SK-N-SH treated with all-trans-retinoic acid at 6 μM for 48 hours (cell line): ENCODE data around the gene SCD5.

Experiments used
- ATAC-seq: fragments of 200-7000 bp; cut with Tn5 transposase; 3 replicates; pipeline ENCODE4 v1.9.1; 2020; ENCODE audit warnings: mild to moderate bottlenecking, moderate library complexity
- BACH2 ChIP-seq: fragments of 250-450 bp; sonication (Bioruptor Pico); IDR thresholded peaks from 2 replicates; pipeline ENCODE4 v1.9.0; 2021; ENCODE audit warnings: mild to moderate bottlenecking, borderline replicate concordance
- CSDC2 ChIP-seq: fragments of 250-450 bp; sonication (Bioruptor Pico); IDR thresholded peaks from 2 replicates; pipeline ENCODE4 v1.5.0; 2020; ENCODE audit warnings: mild to moderate bottlenecking, moderate library complexity
- GLIS3 ChIP-seq: fragments of 250-450 bp; sonication (Bioruptor Pico); IDR thresholded peaks from 2 replicates; pipeline ENCODE4 v1.5.0; 2020; ENCODE audit warnings: mild to moderate bottlenecking, moderate library complexity
- OSR1 ChIP-seq: fragments of 250-450 bp; sonication (Bioruptor Pico); IDR thresholded peaks from 2 replicates; pipeline ENCODE4 v1.8.0; 2022; ENCODE audit warnings: moderate library complexity, mild to moderate bottlenecking, inconsistent platforms
- PPARA ChIP-seq: fragments of 250-450 bp; sonication (Bioruptor Pico); IDR thresholded peaks from 2 replicates; pipeline ENCODE4 v1.5.0; 2020; ENCODE audit warnings: mild to moderate bottlenecking, borderline replicate concordance
- TCF4 ChIP-seq: fragments of 250-450 bp; sonication (Bioruptor Pico); IDR thresholded peaks from 2 replicates; pipeline ENCODE4 v1.8.0; 2021; ENCODE audit warnings: mild to moderate bottlenecking, moderate library complexity, borderline replicate concordance
- ZC3H10 ChIP-seq: fragments of 250-450 bp; sonication (Bioruptor Pico); IDR thresholded peaks from 2 replicates; pipeline ENCODE4 v1.5.1; 2021; ENCODE audit warnings: mild to moderate bottlenecking, moderate library complexity
- ZFP3 ChIP-seq: fragments of 250-450 bp; sonication (Bioruptor Pico); IDR thresholded peaks from 2 replicates; pipeline ENCODE4 v1.5.0; 2020; ENCODE audit warnings: mild to moderate bottlenecking, moderate library complexity
- ZNF565 ChIP-seq: fragments of 450-650 bp; formaldehyde crosslinking; conservative IDR thresholded peaks from 2 replicates; pipeline ENCODE4 v1.5.0; 2020; ENCODE audit warnings: low read depth, mild to moderate bottlenecking, moderate library complexity
- ZNF70 ChIP-seq: fragments of 450-650 bp; formaldehyde crosslinking; IDR thresholded peaks from 2 replicates; pipeline ENCODE4 v1.5.0; 2020; ENCODE audit warnings: mild to moderate bottlenecking, moderate library complexity
- ZNF8 ChIP-seq: fragments of 450-650 bp; formaldehyde crosslinking; IDR thresholded peaks from 2 replicates; pipeline ENCODE4 v1.5.0; 2020; ENCODE audit warnings: mild to moderate bottlenecking, moderate library complexity
- TF ChIP-seq, protein P1 (sequence below): fragments of 250-450 bp; sonication (Bioruptor Pico); IDR thresholded peaks from 2 replicates; pipeline ENCODE4 v1.8.0; 2020; ENCODE audit warnings: mild to moderate bottlenecking, moderate library complexity, borderline replicate concordance
- TF ChIP-seq, protein P2 (sequence below): fragments of 250-450 bp; sonication (Bioruptor Pico); IDR thresholded peaks from 2 replicates; pipeline ENCODE4 v1.5.1; 2020; ENCODE audit warnings: low read depth, mild to moderate bottlenecking, moderate library complexity
- TF ChIP-seq, protein P3 (sequence below): fragments of 250-450 bp; sonication (Bioruptor Pico); IDR thresholded peaks from 2 replicates; pipeline ENCODE4 v1.5.0; 2020; ENCODE audit warnings: mild to moderate bottlenecking, moderate library complexity
- TF ChIP-seq, protein P4 (sequence below): fragments of 250-450 bp; sonication (Bioruptor Pico); IDR thresholded peaks from 2 replicates; pipeline ENCODE4 v1.5.1; 2021; ENCODE audit warnings: mild to moderate bottlenecking, moderate library complexity
- TF ChIP-seq, protein P5 (sequence below): fragments of 250-450 bp; sonication (Bioruptor Pico); IDR thresholded peaks from 2 replicates; pipeline ENCODE4 v1.8.0; 2021; ENCODE audit warnings: low read depth, mild to moderate bottlenecking, moderate library complexity, borderline replicate concordance

SCD5 gene

DNA sequence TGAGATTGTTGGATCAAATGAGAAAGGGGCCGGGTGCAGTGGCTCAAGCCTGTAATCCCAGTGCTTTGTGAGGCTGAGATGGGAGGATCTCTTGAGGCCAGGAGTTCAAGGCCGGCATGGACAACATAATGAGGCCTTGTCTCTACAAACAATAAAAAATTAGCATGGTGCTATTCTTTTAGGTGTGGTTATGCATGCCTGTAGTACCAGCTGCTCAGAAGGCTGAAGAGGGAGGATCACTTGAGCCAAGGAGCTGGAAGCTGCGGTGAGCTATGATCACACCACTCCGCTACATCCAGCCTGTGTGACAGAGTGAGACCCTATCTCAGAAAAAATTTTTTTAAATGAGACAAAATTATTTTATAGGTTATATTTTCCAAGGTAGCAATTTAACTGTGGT, 187.1 kb downstream of the SCD5 start (continued):
- TF ChIP-seq, protein P1, sequence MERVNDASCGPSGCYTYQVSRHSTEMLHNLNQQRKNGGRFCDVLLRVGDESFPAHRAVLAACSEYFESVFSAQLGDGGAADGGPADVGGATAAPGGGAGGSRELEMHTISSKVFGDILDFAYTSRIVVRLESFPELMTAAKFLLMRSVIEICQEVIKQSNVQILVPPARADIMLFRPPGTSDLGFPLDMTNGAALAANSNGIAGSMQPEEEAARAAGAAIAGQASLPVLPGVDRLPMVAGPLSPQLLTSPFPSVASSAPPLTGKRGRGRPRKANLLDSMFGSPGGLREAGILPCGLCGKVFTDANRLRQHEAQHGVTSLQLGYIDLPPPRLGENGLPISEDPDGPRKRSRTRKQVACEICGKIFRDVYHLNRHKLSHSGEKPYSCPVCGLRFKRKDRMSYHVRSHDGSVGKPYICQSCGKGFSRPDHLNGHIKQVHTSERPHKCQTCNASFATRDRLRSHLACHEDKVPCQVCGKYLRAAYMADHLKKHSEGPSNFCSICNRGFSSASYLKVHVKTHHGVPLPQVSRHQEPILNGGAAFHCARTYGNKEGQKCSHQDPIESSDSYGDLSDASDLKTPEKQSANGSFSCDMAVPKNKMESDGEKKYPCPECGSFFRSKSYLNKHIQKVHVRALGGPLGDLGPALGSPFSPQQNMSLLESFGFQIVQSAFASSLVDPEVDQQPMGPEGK (CRISPR knock-in tag), result no peak
- TF ChIP-seq ZNF70 (CRISPR knock-in tag), result no peak

DNA sequence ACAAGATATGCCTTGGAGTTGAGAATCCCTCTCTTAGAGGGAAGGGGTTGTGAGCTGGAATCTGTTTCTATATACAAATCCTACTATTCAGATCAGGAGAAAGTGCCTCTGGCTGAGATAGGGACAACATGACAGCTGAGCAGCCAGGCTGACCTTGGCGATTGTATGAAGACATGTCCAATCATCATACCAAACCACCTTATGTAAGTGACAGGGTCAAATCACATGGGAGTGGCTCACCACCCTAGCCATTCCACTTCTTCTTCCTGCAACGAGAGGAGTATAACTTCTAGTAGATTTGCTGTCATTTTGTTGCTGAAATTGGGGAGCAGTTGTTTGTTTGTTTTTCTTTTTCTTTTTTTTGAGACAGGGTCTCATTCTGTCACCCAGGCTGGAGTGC, 188.6 kb downstream of the SCD5 start:
- TF ChIP-seq, protein P2, sequence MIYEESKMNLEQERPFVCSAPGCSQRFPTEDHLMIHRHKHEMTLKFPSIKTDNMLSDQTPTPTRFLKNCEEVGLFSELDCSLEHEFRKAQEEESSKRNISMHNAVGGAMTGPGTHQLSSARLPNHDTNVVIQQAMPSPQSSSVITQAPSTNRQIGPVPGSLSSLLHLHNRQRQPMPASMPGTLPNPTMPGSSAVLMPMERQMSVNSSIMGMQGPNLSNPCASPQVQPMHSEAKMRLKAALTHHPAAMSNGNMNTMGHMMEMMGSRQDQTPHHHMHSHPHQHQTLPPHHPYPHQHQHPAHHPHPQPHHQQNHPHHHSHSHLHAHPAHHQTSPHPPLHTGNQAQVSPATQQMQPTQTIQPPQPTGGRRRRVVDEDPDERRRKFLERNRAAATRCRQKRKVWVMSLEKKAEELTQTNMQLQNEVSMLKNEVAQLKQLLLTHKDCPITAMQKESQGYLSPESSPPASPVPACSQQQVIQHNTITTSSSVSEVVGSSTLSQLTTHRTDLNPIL (CRISPR knock-in tag), result no peak
- TF ChIP-seq ZNF565 (CRISPR knock-in tag) (no peak), TCF4 (CRISPR knock-in tag) (no peak), ZNF8 (CRISPR knock-in tag) (no peak), CSDC2 (no peak), ZFP3 (CRISPR knock-in tag) (no peak), GLIS3 (CRISPR knock-in tag) (no peak), ZC3H10 (no peak)
- TF ChIP-seq, protein P1 (CRISPR knock-in tag), result no peak
- TF ChIP-seq, protein P3, sequence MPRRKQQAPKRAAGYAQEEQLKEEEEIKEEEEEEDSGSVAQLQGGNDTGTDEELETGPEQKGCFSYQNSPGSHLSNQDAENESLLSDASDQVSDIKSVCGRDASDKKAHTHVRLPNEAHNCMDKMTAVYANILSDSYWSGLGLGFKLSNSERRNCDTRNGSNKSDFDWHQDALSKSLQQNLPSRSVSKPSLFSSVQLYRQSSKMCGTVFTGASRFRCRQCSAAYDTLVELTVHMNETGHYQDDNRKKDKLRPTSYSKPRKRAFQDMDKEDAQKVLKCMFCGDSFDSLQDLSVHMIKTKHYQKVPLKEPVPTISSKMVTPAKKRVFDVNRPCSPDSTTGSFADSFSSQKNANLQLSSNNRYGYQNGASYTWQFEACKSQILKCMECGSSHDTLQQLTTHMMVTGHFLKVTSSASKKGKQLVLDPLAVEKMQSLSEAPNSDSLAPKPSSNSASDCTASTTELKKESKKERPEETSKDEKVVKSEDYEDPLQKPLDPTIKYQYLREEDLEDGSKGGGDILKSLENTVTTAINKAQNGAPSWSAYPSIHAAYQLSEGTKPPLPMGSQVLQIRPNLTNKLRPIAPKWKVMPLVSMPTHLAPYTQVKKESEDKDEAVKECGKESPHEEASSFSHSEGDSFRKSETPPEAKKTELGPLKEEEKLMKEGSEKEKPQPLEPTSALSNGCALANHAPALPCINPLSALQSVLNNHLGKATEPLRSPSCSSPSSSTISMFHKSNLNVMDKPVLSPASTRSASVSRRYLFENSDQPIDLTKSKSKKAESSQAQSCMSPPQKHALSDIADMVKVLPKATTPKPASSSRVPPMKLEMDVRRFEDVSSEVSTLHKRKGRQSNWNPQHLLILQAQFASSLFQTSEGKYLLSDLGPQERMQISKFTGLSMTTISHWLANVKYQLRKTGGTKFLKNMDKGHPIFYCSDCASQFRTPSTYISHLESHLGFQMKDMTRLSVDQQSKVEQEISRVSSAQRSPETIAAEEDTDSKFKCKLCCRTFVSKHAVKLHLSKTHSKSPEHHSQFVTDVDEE (CRISPR knock-in tag), result no peak
- TF ChIP-seq, protein P4, sequence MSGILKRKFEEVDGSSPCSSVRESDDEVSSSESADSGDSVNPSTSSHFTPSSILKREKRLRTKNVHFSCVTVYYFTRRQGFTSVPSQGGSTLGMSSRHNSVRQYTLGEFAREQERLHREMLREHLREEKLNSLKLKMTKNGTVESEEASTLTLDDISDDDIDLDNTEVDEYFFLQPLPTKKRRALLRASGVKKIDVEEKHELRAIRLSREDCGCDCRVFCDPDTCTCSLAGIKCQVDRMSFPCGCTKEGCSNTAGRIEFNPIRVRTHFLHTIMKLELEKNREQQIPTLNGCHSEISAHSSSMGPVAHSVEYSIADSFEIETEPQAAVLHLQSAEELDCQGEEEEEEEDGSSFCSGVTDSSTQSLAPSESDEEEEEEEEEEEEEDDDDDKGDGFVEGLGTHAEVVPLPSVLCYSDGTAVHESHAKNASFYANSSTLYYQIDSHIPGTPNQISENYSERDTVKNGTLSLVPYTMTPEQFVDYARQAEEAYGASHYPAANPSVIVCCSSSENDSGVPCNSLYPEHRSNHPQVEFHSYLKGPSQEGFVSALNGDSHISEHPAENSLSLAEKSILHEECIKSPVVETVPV (CRISPR knock-in tag), result no peak
- TF ChIP-seq, all 23 proteins: peak for 0
- no peak for ATAC-seq

DNA sequence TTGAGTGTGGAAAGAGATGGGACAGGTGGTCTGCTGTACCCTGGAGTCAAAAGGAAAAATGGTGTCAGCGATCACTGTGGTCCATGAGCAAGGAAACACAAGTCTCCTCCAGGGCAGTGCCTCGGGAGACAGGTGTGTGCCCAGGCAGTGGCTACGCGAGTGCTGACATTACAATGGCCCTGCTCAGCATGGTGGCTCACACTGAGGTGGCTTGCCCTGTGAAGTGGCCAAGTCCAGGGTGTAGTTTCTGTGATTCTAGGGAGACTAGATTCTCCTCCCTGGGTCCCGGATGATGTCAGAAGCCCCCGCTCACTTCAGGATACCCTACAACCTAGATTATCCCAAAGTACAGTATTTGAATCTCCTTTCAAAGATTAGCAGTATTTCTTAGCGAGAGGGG, 192.0 kb downstream of the SCD5 start:
- ATAC-seq, result no peak
- TF ChIP-seq, protein P1 (CRISPR knock-in tag), result no peak
- TF ChIP-seq PPARA (CRISPR knock-in tag) (no peak), OSR1 (no peak), BACH2 (CRISPR knock-in tag) (no peak), GLIS3 (CRISPR knock-in tag) (no peak), TCF4 (CRISPR knock-in tag) (no peak), CSDC2 (no peak)
- TF ChIP-seq, protein P5, sequence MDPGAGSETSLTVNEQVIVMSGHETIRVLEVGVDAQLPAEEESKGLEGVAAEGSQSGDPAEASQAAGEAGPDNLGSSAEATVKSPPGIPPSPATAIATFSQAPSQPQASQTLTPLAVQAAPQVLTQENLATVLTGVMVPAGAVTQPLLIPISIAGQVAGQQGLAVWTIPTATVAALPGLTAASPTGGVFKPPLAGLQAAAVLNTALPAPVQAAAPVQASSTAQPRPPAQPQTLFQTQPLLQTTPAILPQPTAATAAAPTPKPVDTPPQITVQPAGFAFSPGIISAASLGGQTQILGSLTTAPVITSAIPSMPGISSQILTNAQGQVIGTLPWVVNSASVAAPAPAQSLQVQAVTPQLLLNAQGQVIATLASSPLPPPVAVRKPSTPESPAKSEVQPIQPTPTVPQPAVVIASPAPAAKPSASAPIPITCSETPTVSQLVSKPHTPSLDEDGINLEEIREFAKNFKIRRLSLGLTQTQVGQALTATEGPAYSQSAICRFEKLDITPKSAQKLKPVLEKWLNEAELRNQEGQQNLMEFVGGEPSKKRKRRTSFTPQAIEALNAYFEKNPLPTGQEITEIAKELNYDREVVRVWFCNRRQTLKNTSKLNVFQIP (CRISPR knock-in tag), result no peak
- TF ChIP-seq, protein P2 (CRISPR knock-in tag), result no peak
- TF ChIP-seq, all 23 proteins: peak for 0
